K562 (cell line): ENCODE results near the gene WWTR1. TPM values are rescaled to one million over a fixed set of nuclear protein-coding genes. Genes with fewer than 3 reads are reported as not detected.

Experiments
- ATAC-seq: fragments of 200-7000 bp; cut with Tn5 transposase; 3 replicates; pipeline ENCODE4 v1.9.1; 2020; ENCODE audit warnings: moderate library complexity
- BruUV-seq: library from RNA; stranded (reverse); fragments of 400-500 nt; replicated peaks from 2 replicates; lab custom pipeline; 2021; lab: Mats Ljungman, UMichigan
- CTCF ChIA-PET: fragments of 300-600 bp; formaldehyde crosslinking; extraction: SDS; loops from one replicate; lab custom pipeline; 2021; ENCODE audit warnings: low intra/inter-chr PET ratio; lab: Yijun Ruan, JAX
- POLR2A ChIA-PET: fragments of 300-600, 350-650 bp; sonication (Branson Sonifier 250); formaldehyde crosslinking; extraction: SDS; loops from one replicate; lab custom pipeline; 2021; ENCODE audit warnings: antibody characterized with exemption, inconsistent platforms; lab: Yijun Ruan, JAX
- DNase-seq, 4 experiments: peaks; one replicate each; pipeline versions ENCODE4 v3.0.0 to v3.0.0-alpha.2; 2011 to 2018; ENCODE audit warnings: low spot score in 3 of 4, mixed read lengths in 3 of 4; ENCODE audit errors: extremely low read depth in 1 of 4
- FAIRE-seq: peaks from 2 replicates; lab custom pipeline; 2011; peaks lifted over from hg19 to GRCh38; lab: Jason Lieb, UNC
- H2AFZ ChIP-seq: 2 replicates; pipeline ENCODE4 v1.6.0; 2011; ENCODE audit warnings: low read depth, low read length, control low read depth, inconsistent platforms
- H3K27ac ChIP-seq: fragments of 200-600 bp; 3 replicates; pipeline ENCODE4 v1.8.0; 2011; ENCODE audit warnings: low read depth, mild to moderate bottlenecking, control low read depth, inconsistent platforms, low read length, moderate library complexity, mixed read lengths; ENCODE audit errors: extremely low read depth
- H3K27me3 ChIP-seq, 2 experiments: fragments of 300-600 bp in 1 of 2; 2 replicates in 1 of 2; 3 replicates in 1 of 2; pipeline versions ENCODE4 v1.6.0 to v1.8.0; 2011; ENCODE audit warnings: inconsistent platforms in 2 of 2, low read length in 2 of 2, mild to moderate bottlenecking in 1 of 2, mixed read lengths in 1 of 2, moderate library complexity in 1 of 2; ENCODE audit not compliant: control insufficient read depth in 2 of 2, insufficient read depth in 2 of 2
- H3K36me3 ChIP-seq: fragments of 300-600 bp; 3 replicates; pipeline ENCODE4 v1.8.0; 2011; ENCODE audit warnings: mild to moderate bottlenecking, low read length, inconsistent platforms; ENCODE audit not compliant: control insufficient read depth, insufficient read depth
- H3K4me1 ChIP-seq, 2 experiments: fragments of 200-600 bp in 1 of 2; replicated peaks in 1 of 2; 2 replicates in 1 of 2; 3 replicates in 1 of 2; pipeline versions ENCODE4 v1.5.1 to v1.8.0; 2011; ENCODE audit warnings: inconsistent platforms in 2 of 2, low read length in 2 of 2, mild to moderate bottlenecking in 1 of 2, mixed read lengths in 1 of 2, moderate library complexity in 1 of 2; ENCODE audit not compliant: control insufficient read depth in 2 of 2, insufficient read depth in 2 of 2
- H3K4me2 ChIP-seq: 2 replicates; pipeline ENCODE4 v1.6.1; 2011; ENCODE audit warnings: low read length, control low read depth, inconsistent platforms, mixed read lengths; ENCODE audit not compliant: insufficient read depth
- H3K4me3 ChIP-seq: fragments of 200-600 bp; sonication (generic), shearing (Covaris generic); 2 replicates; pipeline ENCODE4 v1.5.1; 2016; ENCODE audit warnings: control low read depth, inconsistent platforms
- H3K79me2 ChIP-seq: fragments of 200-600 bp; 3 replicates; pipeline ENCODE4 v1.8.0; 2011; ENCODE audit warnings: low read length, inconsistent platforms; ENCODE audit not compliant: control insufficient read depth, insufficient read depth
- H3K9ac ChIP-seq, 2 experiments: 2 replicates each; pipeline versions ENCODE4 v1.6.0 to v1.6.1; 2011; ENCODE audit warnings: low read depth in 2 of 2, low read length in 2 of 2, control low read depth in 1 of 2, inconsistent platforms in 1 of 2, mild to moderate bottlenecking in 1 of 2, mixed read lengths in 1 of 2; ENCODE audit not compliant: insufficient read depth in 1 of 2
- H3K9me1 ChIP-seq: one replicate; pipeline ENCODE4 v1.6.0; 2011; ENCODE audit warnings: inconsistent platforms, mild to moderate bottlenecking, low read length, moderate library complexity; ENCODE audit not compliant: control insufficient read depth, insufficient read depth
- H3K9me3 ChIP-seq: replicated peaks from 2 replicates; pipeline ENCODE4 v1.5.1; 2011; ENCODE audit warnings: low read depth, low read length, inconsistent platforms; ENCODE audit not compliant: control insufficient read depth, insufficient read depth
- H4K20me1 ChIP-seq: replicated peaks from 2 replicates; pipeline ENCODE4 v1.6.1; 2011; ENCODE audit warnings: low read length, inconsistent platforms, mixed read lengths; ENCODE audit not compliant: control insufficient read depth, insufficient read depth
- DDX20 ChIP-seq: fragments of 450-650 bp; IDR thresholded peaks from 2 replicates; pipeline ENCODE4 v1.6.1; 2016; ENCODE audit warnings: missing genetic modification characterization, low read depth, mild to moderate bottlenecking, missing compliant biosample characterization, moderate library complexity
- MIER1 ChIP-seq: fragments of 450-650 bp; IDR thresholded peaks from 2 replicates; pipeline ENCODE4 v1.6.1; 2016; ENCODE audit warnings: antibody characterized with exemption, mild to moderate bottlenecking, low read depth
- NR2F6 ChIP-seq: fragments of 450-650 bp; formaldehyde crosslinking; IDR thresholded peaks from 2 replicates; pipeline ENCODE4 v1.4.0; 2020; ENCODE audit warnings: mild to moderate bottlenecking
- ZFP1 ChIP-seq: fragments of 450-650 bp; formaldehyde crosslinking; IDR thresholded peaks from 2 replicates; pipeline ENCODE4 v1.4.0; 2020; ENCODE audit warnings: mild to moderate bottlenecking, mixed read lengths
- ZNF398 ChIP-seq: fragments of 250-450 bp; sonication (Bioruptor Pico); IDR thresholded peaks from 2 replicates; pipeline ENCODE4 v1.8.0; 2021; ENCODE audit warnings: moderate library complexity, mild to moderate bottlenecking, inconsistent platforms
- WGBS: fragments of 100-300 bp; shearing (Covaris generic); methylation state at CpG from one replicate; pipeline ENCODE4 v1.1.6; 2016; ENCODE audit warnings: low coverage, mixed read lengths; ENCODE audit not compliant: insufficient coverage; ENCODE audit errors: missing lambda C conversion rate; 5-methylcytosine and 5-hydroxymethylcytosine counted together
- in situ Hi-C: fragments of 300-500 bp; cut with MboI; formaldehyde crosslinking; loops from 4 replicates; pipeline ENCODE4 v1.15.0; 2018; ENCODE audit warnings: inconsistent platforms, mixed read lengths
- intact Hi-C: fragments of 100-400 bp; cut with micrococcal nuclease; formaldehyde crosslinking; loops from 2 replicates; pipeline ENCODE4 v1.14.2; 2022
- polyA plus RNA-seq, 8 experiments: library from polyadenylated mRNA; depleted of rRNA in 4 of 8; stranded (reverse) in 5 of 8; unstranded in 3 of 8; fragments of >200 nt; fragmentation: Nextera tagmentation in 2 of 8; fragmentation: Illumina TruSeq in 1 of 8; extraction: Ambion mirVana in 2 of 8; extraction: Trizol in 1 of 8; gene quantifications; 2 replicates each; pipeline versions ENCODE4 v1.2.1 to v1.2.3, GENCODE V29; 2011 to 2014; ENCODE audit warnings: inconsistent platforms in 1 of 8, missing spikeins in 1 of 8
- total RNA-seq, 7 experiments: library from RNA; depleted of rRNA in 6 of 7; stranded (reverse); fragments of >200 nt in 6 of 7; fragmentation: Illumina TruSeq in 2 of 7; extraction: Trizol in 2 of 7; gene quantifications; 2 replicates each; pipeline versions ENCODE4 v1.2.1 to v1.2.3, GENCODE V29; 2011 to 2021; ENCODE audit warnings: low replicate concordance in 1 of 7
- TF ChIP-seq, protein P1 (sequence below): fragments of 450-650 bp; formaldehyde crosslinking; IDR thresholded peaks from 2 replicates; pipeline ENCODE4 v1.4.0; 2020; ENCODE audit warnings: mild to moderate bottlenecking, moderate library complexity
- TF ChIP-seq, protein P2 (sequence below): sonication (generic); formaldehyde crosslinking; IDR thresholded peaks from 2 replicates; pipeline ENCODE4 v1.8.1; 2023; ENCODE audit warnings: mild to moderate bottlenecking, missing genetic modification reagents

Gene WWTR1
- total and polyA plus RNA-seq, 9 of the 15 experiments (the other 6 are each of a cell fraction or from before 2014, with no cell fraction given), result 0.04 to 1.5 (median 0.60) TPM

GRCh38 chr3:149495581-149496125, 162.2 kb downstream of the WWTR1 start:
- in situ Hi-C loops, result loop anchor here (25.0 kb wide), 1 partner anchor 533 kb away; no protein-coding TSS in a partner anchor
- no peaks in the 10 kb centered on the region for H3K36me3 ChIP-seq
- BruUV-seq, result no TSS peak
- DNase-seq, result no peak
- H3K27ac ChIP-seq, result no peak overlapping the region
- H2AFZ ChIP-seq, result no peak overlapping the region
- POLR2A ChIA-PET, result interaction anchor here (1.1 kb wide), 1 partner anchor 14 kb away, joined by 3 read pairs; no protein-coding TSS in a partner anchor
- no peak for ATAC-seq
- no peak overlapping the region for H3K9ac ChIP-seq
- intact Hi-C loops, result no loop called here
- no peak for FAIRE-seq
- H3K79me2 ChIP-seq, result no peaks in the 10 kb centered on the region
- H3K4me3 ChIP-seq, result no peak overlapping the region
- H3K27me3 ChIP-seq, result peaks cover 0 to 8% of the 10 kb centered on the region in 2 experiments; a peak in 3 of 5 replicates
- H3K4me2 ChIP-seq, result no peak overlapping the region
- no peaks in the 10 kb centered on the region; the same call in 1 of the 2 replicates for H4K20me1 ChIP-seq
- no peaks in the 10 kb centered on the region for H3K4me1 ChIP-seq
- no peaks in the 10 kb centered on the region for H3K9me3 ChIP-seq
- 4% methylated on average over 6 of the region's 6 CpGs for WGBS
- no peaks in the 10 kb centered on the region for H3K9me1 ChIP-seq
- CTCF ChIA-PET, result no interaction called here
- TF ChIP-seq DDX20 (tag) (no peak), ZFP1 (CRISPR knock-in tag) (no peak), ZNF398 (CRISPR knock-in tag) (no peak), NR2F6 (CRISPR knock-in tag) (no peak), MIER1 (no peak)
- TF ChIP-seq, protein P1, sequence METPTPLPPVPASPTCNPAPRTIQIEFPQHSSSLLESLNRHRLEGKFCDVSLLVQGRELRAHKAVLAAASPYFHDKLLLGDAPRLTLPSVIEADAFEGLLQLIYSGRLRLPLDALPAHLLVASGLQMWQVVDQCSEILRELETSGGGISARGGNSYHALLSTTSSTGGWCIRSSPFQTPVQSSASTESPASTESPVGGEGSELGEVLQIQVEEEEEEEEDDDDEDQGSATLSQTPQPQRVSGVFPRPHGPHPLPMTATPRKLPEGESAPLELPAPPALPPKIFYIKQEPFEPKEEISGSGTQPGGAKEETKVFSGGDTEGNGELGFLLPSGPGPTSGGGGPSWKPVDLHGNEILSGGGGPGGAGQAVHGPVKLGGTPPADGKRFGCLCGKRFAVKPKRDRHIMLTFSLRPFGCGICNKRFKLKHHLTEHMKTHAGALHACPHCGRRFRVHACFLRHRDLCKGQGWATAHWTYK (CRISPR knock-in tag), result no peak
- TF ChIP-seq, protein P2, sequence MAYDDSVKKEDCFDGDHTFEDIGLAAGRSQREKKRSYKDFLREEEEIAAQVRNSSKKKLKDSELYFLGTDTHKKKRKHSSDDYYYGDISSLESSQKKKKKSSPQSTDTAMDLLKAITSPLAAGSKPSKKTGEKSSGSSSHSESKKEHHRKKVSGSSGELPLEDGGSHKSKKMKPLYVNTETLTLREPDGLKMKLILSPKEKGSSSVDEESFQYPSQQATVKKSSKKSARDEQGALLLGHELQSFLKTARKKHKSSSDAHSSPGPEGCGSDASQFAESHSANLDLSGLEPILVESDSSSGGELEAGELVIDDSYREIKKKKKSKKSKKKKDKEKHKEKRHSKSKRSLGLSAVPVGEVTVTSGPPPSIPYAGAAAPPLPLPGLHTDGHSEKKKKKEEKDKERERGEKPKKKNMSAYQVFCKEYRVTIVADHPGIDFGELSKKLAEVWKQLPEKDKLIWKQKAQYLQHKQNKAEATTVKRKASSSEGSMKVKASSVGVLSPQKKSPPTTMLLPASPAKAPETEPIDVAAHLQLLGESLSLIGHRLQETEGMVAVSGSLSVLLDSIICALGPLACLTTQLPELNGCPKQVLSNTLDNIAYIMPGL (CRISPR knock-in tag), result no peak
